CD4-positive, alpha-beta T cell treated with Interferon alpha-2 for 1 hour (primary cell): ENCODE results near the gene PNMT.

Source experiments
- DNase-seq, 2 donors: peaks; one replicate each; pipeline ENCODE4 v3.0.0-alpha.2; 2020 to 2022

Gene PNMT

DNA sequence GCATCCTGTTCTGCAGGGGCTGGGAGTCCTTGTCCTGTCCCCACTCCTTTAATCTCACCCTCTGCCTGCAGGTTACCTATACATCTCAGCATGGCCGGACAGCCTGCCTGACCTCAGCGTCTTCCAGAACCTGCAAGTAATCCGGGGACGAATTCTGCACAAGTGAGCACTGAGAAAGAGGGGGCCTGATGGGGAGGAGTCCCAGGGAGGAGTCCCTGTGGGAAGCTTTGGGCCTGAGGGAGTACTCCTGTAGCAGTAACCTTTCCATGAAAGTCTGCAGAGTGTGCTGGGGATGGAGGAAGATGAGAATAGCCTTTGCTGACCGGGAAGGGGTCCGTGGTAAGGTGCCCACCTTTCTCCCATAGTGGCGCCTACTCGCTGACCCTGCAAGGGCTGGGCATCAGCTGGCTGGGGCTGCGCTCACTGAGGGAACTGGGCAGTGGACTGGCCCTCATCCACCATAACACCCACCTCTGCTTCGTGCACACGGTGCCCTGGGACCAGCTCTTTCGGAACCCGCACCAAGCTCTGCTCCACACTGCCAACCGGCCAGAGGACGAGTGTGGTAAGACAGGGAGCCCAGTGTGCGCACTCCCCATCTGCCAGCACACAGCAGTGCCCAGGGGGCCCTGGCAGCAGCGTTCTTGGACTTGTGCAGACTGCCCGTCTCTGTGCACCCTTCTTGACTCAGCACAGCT, 47.3 kb downstream of the PNMT start:
- DNase-seq = no peak

DNA sequence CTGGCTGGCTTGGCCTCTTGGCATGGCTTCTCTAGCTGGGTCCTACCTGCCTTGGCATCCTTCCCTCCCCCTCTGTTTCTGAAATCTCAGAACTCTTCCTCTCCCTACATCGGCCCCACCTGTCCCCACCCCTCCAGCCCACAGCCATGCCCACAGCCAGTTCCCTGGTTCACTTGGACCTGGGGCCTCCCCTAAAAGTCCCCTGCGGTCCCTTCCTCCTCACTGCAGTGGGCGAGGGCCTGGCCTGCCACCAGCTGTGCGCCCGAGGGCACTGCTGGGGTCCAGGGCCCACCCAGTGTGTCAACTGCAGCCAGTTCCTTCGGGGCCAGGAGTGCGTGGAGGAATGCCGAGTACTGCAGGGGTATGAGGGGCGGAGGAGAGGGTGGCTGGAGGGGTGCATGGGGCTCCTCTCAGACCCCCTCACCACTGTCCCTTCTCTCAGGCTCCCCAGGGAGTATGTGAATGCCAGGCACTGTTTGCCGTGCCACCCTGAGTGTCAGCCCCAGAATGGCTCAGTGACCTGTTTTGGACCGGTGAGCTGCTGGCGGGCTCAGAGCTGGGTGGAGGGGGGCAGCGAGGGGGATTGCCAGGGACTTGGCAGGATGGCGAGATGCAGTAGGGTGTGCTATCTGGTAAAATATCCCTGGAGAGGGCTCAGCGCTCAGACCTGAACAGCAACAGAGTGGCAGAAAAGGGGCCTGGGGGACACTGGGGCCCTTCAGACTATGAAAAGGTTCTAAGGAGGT, 48.0 kb downstream of the PNMT start:
- no peak for DNase-seq

DNA sequence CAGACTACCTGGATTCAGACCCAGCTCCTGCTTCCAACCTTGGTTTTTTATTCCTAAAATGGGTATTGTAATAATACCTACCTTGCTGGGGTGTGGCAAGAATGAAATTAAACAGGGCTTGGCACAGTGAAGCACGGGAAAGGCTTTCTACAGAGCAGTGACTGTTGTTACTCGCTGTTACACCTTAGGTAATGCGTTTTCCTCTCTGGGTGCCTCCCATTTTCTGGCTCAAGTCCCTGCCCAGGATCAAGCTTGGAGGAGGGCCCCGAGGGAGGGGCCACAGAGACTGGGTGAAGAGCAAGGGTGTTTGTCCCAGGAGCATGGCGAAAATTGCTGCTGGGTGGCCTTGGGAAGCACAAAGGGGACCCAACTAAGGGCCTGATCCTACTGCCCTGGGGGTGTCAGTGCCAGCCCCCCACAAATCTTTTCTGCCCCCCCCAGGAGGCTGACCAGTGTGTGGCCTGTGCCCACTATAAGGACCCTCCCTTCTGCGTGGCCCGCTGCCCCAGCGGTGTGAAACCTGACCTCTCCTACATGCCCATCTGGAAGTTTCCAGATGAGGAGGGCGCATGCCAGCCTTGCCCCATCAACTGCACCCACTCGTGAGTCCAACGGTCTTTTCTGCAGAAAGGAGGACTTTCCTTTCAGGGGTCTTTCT, 48.8 kb downstream of the PNMT start:
- DNase-seq = no peak

DNA sequence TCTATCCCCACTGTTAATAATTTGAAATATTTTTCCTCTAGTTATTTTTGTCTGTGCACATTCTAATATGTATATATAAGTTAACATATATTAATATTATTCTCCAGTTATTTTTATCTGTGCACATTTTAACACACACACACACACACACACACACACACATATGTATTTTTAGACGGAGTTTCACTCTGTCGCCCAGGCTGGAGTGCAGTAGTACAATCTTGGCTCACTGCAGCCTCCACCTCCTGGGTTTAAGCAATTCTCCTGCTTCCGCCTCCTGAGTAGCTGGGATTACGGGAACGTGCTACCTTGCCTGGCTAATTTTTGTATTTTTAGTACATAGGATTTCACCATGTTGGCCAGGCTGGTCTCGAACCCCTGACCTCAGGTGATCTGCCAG, 49.4 kb downstream of the PNMT start:
- DNase-seq = no peak

DNA sequence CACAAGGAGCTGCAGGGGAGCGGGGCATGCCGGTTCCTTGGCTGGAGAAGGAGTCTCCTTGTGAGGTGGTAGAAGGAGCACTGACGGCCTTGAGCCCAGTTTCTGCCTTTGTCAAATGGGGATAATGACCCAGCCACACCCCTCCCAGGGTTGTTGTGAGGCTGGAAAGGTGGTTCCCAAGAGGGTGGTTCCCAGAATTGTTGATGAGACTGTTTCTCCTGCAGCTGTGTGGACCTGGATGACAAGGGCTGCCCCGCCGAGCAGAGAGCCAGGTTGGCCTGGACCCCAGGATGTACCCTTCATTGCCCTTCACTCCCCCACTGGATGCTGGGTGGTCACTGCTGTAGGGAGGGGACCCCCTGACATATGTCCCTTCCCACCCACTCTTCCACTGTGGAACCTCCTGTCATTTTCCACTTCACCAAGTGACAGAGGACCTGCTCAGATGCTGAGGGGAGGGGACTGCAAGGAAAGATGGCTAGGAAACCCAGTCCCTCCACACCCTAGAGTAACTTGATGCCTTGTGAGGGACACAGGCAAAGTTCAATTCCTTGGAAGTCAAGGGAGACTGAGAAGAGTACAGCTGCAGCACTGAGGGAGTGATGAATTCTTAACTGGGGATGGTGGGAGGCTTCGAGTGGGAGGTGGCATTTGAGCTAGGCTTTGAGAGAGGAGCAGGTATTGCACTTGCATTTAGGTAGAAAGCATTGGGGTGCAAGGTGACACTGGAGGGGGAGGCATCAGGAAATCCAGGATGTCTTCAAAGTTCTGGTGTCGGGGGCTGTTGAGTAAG, 51.5 kb downstream of the PNMT start:
- no peak for DNase-seq
